Prostate gland (tissue), 2 donors: ENCODE measurements around the gene ATF1. TPM values are rescaled to one million over a fixed set of nuclear protein-coding genes. Genes with fewer than 3 reads are reported as not detected.
"Not testable (repeated sequence)": the region's sequence is repeated elsewhere in the genome, so short reads cannot be mapped to it uniquely, and the experiment has no call there.

ENCODE experiments used
- DNase-seq: peaks from one replicate; pipeline ENCODE4 v3.0.0-alpha.2; 2019; ENCODE audit warnings: low spot score
- H3K27ac ChIP-seq, 2 donors: fragments of 200-600 bp; sonication (generic); 2 replicates each; pipeline ENCODE4 v1.5.1; 2017 to 2019
- H3K27me3 ChIP-seq: fragments of 200-600 bp; sonication (generic); replicated peaks from 2 replicates; pipeline ENCODE4 v1.5.1; 2019; ENCODE audit not compliant: insufficient read depth
- H3K36me3 ChIP-seq, 2 donors: fragments of 200-600 bp; sonication (generic); 1 replicate in 1 of 2; 2 replicates in 1 of 2; pipeline versions ENCODE4 v1.5.1 to v1.8.1; 2017 to 2019
- H3K4me1 ChIP-seq: fragments of 200-600 bp; sonication (generic); replicated peaks from 2 replicates; pipeline ENCODE4 v1.5.1; 2019
- H3K4me3 ChIP-seq, 2 donors: fragments of 200-600 bp; sonication (generic); 2 replicates each; pipeline ENCODE4 v1.5.1; 2017 to 2019
- H3K9me3 ChIP-seq: fragments of 200-600 bp; sonication (generic); 2 replicates; pipeline ENCODE4 v1.5.1; 2017
- CTCF ChIP-seq, 4 experiments: fragments of 200-600 bp in 2 of 4; fragments of 450-650 bp in 2 of 4; sonication (generic) in 2 of 4; IDR thresholded peaks; 1 replicate in 3 of 4; 2 replicates in 1 of 4; pipeline ENCODE4 v1.5.1; 2016 to 2019; ENCODE audit warnings: antibody characterized with exemption in 4 of 4, mild to moderate bottlenecking in 2 of 4, moderate library complexity in 2 of 4
- POLR2A ChIP-seq: fragments of 450-650 bp; IDR thresholded peaks from one replicate; pipeline ENCODE4 v1.6.1; 2016; ENCODE audit warnings: antibody characterized with exemption, mild to moderate bottlenecking
- POLR2AphosphoS5 ChIP-seq: sonication (generic); formaldehyde crosslinking; IDR thresholded peaks from one replicate; pipeline ENCODE4 v1.6.1; 2017; ENCODE audit warnings: antibody characterized with exemption
- WGBS: methylation state at CpG from one replicate; pipeline ENCODE4 v1.1.5; 2018; 5-methylcytosine and 5-hydroxymethylcytosine counted together
- intact Hi-C: fragments of 100-400 bp; cut with DNase I; formaldehyde crosslinking; loops from one replicate; pipeline ENCODE4 v1.14.2; 2022
- total RNA-seq, 2 donors: library from RNA; depleted of rRNA; stranded (reverse); fragments of >200 nt; gene quantifications; one replicate each; pipeline ENCODE4 v1.1.0, GENCODE V29; 2016

ATF1 gene
- total RNA-seq, 2 donors from 2014 or later, result 20.2 to 27.4 TPM

- WGBS, result 61% methylated on average over 3 of the region's 3 CpGs
- TF ChIP-seq POLR2A (no peak), CTCF (IDR thresholded peaks at IDR 0.05) (no peak), POLR2AphosphoS5 (no peak)
- intact Hi-C loops, result loop anchor here (5.0 kb wide), 1 partner anchor 219 kb away; no protein-coding TSS in a partner anchor
- Histone ChIP-seq H3K27me3 (no peaks in the 10 kb centered on the region), H3K4me1 (no peaks in the 10 kb centered on the region), H3K4me3 (no peak overlapping the region), H3K9me3 (no peaks in the 10 kb centered on the region), H3K36me3 (no peaks in the 10 kb centered on the region), H3K27ac (no peak overlapping the region)
- no peak for DNase-seq
Measured at GRCh38 chr12:50768391-50768790, 4.5 kb downstream of the ATF1 start.

GRCh38 chr12:50768813-50769212, 4.9 kb downstream of the ATF1 start:
- H3K4me1 ChIP-seq, H3K36me3 ChIP-seq, DNase-seq, H3K27ac ChIP-seq, H3K4me3 ChIP-seq, H3K27me3 ChIP-seq, H3K9me3 ChIP-seq: not testable (repeated sequence)
- intact Hi-C loops, result loop anchor here (5.0 kb wide), 1 partner anchor 218 kb away; no protein-coding TSS in a partner anchor
- 85% methylated on average over 2 of the region's 2 CpGs for WGBS

GRCh38 chr12:50771409-50771808, 7.5 kb downstream of the ATF1 start:
- no peaks in the 10 kb centered on the region for H3K27me3 ChIP-seq
- no peak overlapping the region for H3K27ac ChIP-seq
- no peak for DNase-seq
- H3K4me1 ChIP-seq, result no peaks in the 10 kb centered on the region
- H3K4me3 ChIP-seq, result no peak overlapping the region
- intact Hi-C loops, result no loop called here
- TF ChIP-seq POLR2A, result no peak
- TF ChIP-seq POLR2AphosphoS5, result no peak
- TF ChIP-seq CTCF (IDR thresholded peaks at IDR 0.05), result no peak
- no peaks in the 10 kb centered on the region for H3K36me3 ChIP-seq
- H3K9me3 ChIP-seq, result no peaks in the 10 kb centered on the region
- WGBS, result 96% methylated on average over 5 of the region's 5 CpGs

GRCh38 chr12:50772470-50772869, 8.6 kb downstream of the ATF1 start:
- 96% methylated on average over 5 of the region's 5 CpGs for WGBS
- DNase-seq, result no peak
- H3K36me3 ChIP-seq, result no peaks in the 10 kb centered on the region

GRCh38 chr12:50772877-50773276, 9.0 kb downstream of the ATF1 start:
- DNase-seq, result no peak
- no peaks in the 10 kb centered on the region for H3K27me3 ChIP-seq
- H3K9me3 ChIP-seq, result no peaks in the 10 kb centered on the region
- WGBS, result 94% methylated on average over 2 of the region's 2 CpGs
- no peak overlapping the region for H3K27ac ChIP-seq
- H3K4me3 ChIP-seq, result no peak overlapping the region
- no peaks in the 10 kb centered on the region for H3K4me1 ChIP-seq
- no peak for TF ChIP-seq POLR2AphosphoS5
- TF ChIP-seq POLR2A, result no peak
- TF ChIP-seq CTCF (IDR thresholded peaks at IDR 0.05), result no peak
- intact Hi-C loops, result no loop called here
- no peaks in the 10 kb centered on the region for H3K36me3 ChIP-seq

More at GRCh38 chr12:50772470-50772869, 8.6 kb downstream of the ATF1 start:
- no peaks in the 10 kb centered on the region for H3K4me1 ChIP-seq
- no peak overlapping the region for H3K27ac ChIP-seq
- no peaks in the 10 kb centered on the region for H3K27me3 ChIP-seq
- H3K9me3 ChIP-seq, result no peaks in the 10 kb centered on the region
- no peak for TF ChIP-seq CTCF (IDR thresholded peaks at IDR 0.05)
- TF ChIP-seq POLR2AphosphoS5, result no peak
- no peak for TF ChIP-seq POLR2A
- H3K4me3 ChIP-seq, result no peak overlapping the region
- intact Hi-C loops, result no loop called here
